Measurements from ENCODE around the gene LZTS2. TPM values are rescaled to one million over a fixed set of nuclear protein-coding genes. Genes with fewer than 3 reads are reported as not detected.
"Not testable (repeated sequence)": the region's sequence is repeated elsewhere in the genome, so short reads cannot be mapped to it uniquely, and the experiment has no call there.

Gene LZTS2
- total RNA-seq, 2 donors from 2014 or later = 29.7 to 38.4 TPM

DNA sequence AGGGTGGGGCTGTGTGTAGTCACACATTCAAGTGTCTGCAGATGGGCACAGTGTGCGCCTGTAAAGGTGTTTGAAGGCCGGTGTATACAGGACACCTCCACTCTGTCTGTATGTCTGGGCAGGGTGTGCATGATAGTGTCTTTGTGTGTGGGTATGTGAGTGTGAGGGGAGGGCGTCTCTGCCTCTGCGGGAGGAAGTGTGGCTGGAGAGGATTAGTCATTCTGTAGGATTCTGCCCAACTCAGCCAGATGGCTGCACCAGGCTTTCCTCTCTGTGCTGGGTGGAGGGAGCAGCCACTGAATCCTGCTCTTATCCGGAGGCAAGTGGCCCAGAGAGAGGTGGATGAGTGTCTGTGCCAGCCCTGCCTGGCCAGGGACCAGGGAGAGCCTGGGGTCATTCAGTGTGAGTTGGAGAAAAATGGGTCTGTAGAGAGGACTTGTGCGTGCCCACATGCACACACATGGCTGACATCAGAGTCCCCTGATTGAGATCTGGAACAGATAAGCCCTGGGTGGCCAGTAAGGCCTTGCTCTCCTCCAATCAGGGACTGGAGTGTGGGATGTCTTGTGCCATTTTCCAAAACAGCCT, 33.1 kb downstream of the LZTS2 start:
- 19 to 25% methylated on average over 5 to 6 of the region's 6 CpGs for WGBS, 2 donors
- DNase-seq (peak; percentile 45 to 75 (median 60)), ATAC-seq (peak; percentile 33)
- H3K36me3 ChIP-seq (replicated peaks in 1 of 2; ENCODE audit: insufficient read depth in 1 of 2, low read depth in 2 of 2) = peaks cover 0 to 8% of the 10 kb centered on the region in 2 donors
- intact Hi-C loops (cut with DNase I) = no loop called here
- no peaks in the 10 kb centered on the region for H3K27me3 ChIP-seq
- H3K4me1 ChIP-seq = peaks cover 35% of the 10 kb centered on the region
- H3K4me3 ChIP-seq = peak overlapping the region in 1 of 2 donors; percentile 52
- no peaks in the 10 kb centered on the region for H3K9me3 ChIP-seq
- TF ChIP-seq POLR2A (IDR thresholded peaks at IDR 0.05) = peak; percentile 38 to 71 (median 69)
- TF ChIP-seq, protein P1, sequence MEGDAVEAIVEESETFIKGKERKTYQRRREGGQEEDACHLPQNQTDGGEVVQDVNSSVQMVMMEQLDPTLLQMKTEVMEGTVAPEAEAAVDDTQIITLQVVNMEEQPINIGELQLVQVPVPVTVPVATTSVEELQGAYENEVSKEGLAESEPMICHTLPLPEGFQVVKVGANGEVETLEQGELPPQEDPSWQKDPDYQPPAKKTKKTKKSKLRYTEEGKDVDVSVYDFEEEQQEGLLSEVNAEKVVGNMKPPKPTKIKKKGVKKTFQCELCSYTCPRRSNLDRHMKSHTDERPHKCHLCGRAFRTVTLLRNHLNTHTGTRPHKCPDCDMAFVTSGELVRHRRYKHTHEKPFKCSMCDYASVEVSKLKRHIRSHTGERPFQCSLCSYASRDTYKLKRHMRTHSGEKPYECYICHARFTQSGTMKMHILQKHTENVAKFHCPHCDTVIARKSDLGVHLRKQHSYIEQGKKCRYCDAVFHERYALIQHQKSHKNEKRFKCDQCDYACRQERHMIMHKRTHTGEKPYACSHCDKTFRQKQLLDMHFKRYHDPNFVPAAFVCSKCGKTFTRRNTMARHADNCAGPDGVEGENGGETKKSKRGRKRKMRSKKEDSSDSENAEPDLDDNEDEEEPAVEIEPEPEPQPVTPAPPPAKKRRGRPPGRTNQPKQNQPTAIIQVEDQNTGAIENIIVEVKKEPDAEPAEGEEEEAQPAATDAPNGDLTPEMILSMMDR (IDR thresholded peaks at IDR 0.05) = no peak
- H3K27ac ChIP-seq = peak overlapping the region; percentile 74 to 97 (median 87)

DNA sequence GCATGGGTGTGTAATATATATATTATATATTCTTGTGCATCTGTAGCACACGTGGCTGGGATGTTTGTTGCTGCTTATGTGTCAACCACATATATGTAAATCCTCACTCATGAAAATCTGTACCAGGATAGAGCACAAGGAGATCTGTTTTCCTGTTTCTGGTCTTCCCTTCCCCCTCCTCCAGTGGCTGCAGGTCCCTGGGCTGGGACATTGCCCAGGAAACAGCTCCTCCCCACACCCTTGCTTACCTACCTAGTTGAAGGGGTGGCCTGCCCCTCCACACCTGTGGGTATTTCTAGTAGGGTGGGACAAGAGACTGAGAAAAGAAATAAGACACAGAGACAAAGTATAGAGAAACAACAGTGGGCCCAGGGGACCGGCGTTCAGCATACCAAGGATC, 33.7 kb downstream of the LZTS2 start:
- Histone ChIP-seq H3K9me3 (no peaks in the 10 kb centered on the region), H3K27ac (peak overlapping the region; percentile 74 to 97 (median 87)), H3K4me3 (no peak overlapping the region), H3K36me3 (replicated peaks in 1 of 2; ENCODE audit: insufficient read depth in 1 of 2, low read depth in 2 of 2) (peaks cover 0 to 8% of the 10 kb centered on the region in 2 donors), H3K27me3 (no peaks in the 10 kb centered on the region), H3K4me1 (peaks cover 35% of the 10 kb centered on the region)
- intact Hi-C loops (cut with DNase I) = no loop called here
- DNase-seq = no peak
- ATAC-seq = no peak
- WGBS, 2 donors = 47 to 59% methylated on average over 3 of the region's 3 CpGs
- TF ChIP-seq POLR2A (IDR thresholded peaks at IDR 0.05) = no peak
- TF ChIP-seq, protein P1 (IDR thresholded peaks at IDR 0.05) = no peak

DNA sequence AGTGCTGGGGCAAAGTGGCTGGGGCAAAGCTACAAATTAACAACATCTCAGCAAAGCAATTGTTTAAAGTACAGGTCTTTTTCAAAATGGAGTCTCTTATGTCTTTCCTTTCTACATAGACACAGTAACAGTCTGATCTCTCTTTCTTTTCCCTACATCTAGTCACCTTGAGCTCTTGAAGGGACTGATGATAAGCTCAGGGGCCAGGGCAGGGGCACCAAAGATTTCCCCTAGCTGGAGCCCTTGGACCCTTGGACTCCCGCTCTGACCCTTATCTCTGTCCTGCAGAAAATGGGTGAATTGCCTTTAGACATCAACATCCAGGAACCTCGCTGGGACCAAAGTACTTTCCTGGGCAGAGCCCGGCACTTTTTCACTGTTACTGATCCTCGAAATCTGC, 34.8 kb downstream of the LZTS2 start:
- H3K4me3 ChIP-seq; H3K27ac ChIP-seq; H3K36me3 ChIP-seq (replicated peaks in 1 of 2; ENCODE audit: insufficient read depth in 1 of 2, low read depth in 2 of 2); ATAC-seq; H3K9me3 ChIP-seq; intact Hi-C loops (cut with DNase I); DNase-seq; H3K27me3 ChIP-seq: not testable (repeated sequence)
- peaks cover 35% of the 10 kb centered on the region for H3K4me1 ChIP-seq
- 81 to 90% methylated on average over 4 of the region's 4 CpGs for WGBS, 2 donors

DNA sequence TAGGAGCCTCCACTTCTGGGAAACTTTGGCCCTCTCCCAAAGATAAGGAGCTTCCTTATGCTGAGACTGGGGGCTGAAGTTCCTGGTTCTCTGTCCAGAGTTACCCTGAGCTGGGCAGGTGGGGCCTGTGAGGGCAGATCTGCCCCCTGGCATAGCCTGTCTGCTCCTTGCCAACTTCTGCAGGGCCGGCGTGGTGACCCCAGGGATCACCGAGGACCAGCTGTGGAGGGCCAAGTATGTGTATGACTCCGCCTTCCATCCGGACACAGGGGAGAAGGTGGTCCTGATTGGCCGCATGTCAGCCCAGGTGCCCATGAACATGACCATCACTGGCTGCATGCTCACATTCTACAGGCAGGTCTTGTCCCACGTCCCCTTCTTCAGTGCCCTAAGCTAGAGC, 35.7 kb downstream of the LZTS2 start:
- DNase-seq = no peak
- Histone ChIP-seq H3K4me3 (no peak overlapping the region), H3K4me1 (peaks cover 32% of the 10 kb centered on the region), H3K27me3 (no peaks in the 10 kb centered on the region), H3K36me3 (replicated peaks in 1 of 2; ENCODE audit: insufficient read depth in 1 of 2, low read depth in 2 of 2) (peaks cover 0 to 8% of the 10 kb centered on the region in 2 donors), H3K27ac (no peak overlapping the region), H3K9me3 (no peaks in the 10 kb centered on the region)
- WGBS, 2 donors = 60 to 94% methylated on average over 1 to 7 of the region's 7 CpGs
- ATAC-seq = no peak
- intact Hi-C loops (cut with DNase I) = no loop called here
- TF ChIP-seq, protein P1 (IDR thresholded peaks at IDR 0.05) = no peak
- no peak for TF ChIP-seq POLR2A (IDR thresholded peaks at IDR 0.05)

DNA sequence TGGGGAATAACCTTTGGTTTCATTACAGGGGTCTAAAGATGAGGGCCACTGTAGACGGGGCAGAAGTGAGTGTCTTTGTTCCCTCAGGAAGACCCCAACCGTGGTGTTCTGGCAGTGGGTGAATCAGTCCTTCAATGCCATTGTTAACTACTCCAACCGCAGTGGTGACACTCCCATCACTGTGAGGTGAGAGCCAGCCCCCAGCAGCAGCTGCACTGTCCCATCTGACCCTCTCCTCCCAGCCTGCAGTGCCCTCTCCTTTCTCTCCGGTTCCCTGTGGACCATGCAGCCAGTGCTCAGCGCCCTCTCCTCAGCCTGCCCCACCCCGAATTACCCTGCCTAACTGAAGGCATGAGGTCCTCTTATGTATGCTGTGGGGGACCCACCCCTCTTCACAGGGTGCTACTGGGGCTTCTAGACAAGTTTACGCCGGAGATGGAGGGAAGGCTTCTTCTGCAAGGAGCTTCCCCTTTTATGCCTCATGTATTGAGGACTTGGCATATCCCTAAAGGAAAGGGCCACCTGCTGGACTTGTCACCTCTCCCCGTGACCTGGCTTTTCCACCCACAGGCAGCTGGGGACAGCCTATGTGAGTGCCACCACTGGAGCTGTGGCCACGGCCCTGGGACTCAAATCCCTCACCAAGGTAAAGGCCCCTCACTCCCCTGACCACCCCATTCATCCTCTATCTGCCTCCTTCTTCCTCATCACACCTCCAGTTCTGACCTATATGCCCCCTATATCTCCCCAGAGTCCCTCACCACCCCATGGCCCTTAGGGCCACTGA, 36.5 kb downstream of the LZTS2 start:
- DNase-seq = no peak
- H3K27ac ChIP-seq = no peak overlapping the region
- intact Hi-C loops (cut with DNase I) = no loop called here
- H3K27me3 ChIP-seq = no peaks in the 10 kb centered on the region
- no peak for TF ChIP-seq POLR2A (IDR thresholded peaks at IDR 0.05)
- TF ChIP-seq, protein P1 (IDR thresholded peaks at IDR 0.05) = no peak
- H3K36me3 ChIP-seq (replicated peaks in 1 of 2; ENCODE audit: insufficient read depth in 1 of 2, low read depth in 2 of 2) = peaks cover 0 to 8% of the 10 kb centered on the region in 2 donors
- no peaks in the 10 kb centered on the region for H3K9me3 ChIP-seq
- WGBS, 2 donors = 78 to 83% methylated on average over 9 of the region's 10 CpGs
- peaks cover 26% of the 10 kb centered on the region for H3K4me1 ChIP-seq
- no peak for ATAC-seq
- no peak overlapping the region for H3K4me3 ChIP-seq
